HG03520 (cell line): Measurements from ENCODE around the gene ZFAND4.
"Not testable (repeated sequence)": the region's sequence is repeated elsewhere in the genome, so short reads cannot be mapped to it uniquely, and the experiment has no call there.

ENCODE experiments used
- ATAC-seq: cut with Tn5 transposase; IDR thresholded peaks from one replicate; pipeline ENCODE4 v1.9.1; 2021; ENCODE audit warnings: mild to moderate bottlenecking, moderate library complexity; ENCODE audit not compliant: unreplicated experiment

ZFAND4 gene

DNA sequence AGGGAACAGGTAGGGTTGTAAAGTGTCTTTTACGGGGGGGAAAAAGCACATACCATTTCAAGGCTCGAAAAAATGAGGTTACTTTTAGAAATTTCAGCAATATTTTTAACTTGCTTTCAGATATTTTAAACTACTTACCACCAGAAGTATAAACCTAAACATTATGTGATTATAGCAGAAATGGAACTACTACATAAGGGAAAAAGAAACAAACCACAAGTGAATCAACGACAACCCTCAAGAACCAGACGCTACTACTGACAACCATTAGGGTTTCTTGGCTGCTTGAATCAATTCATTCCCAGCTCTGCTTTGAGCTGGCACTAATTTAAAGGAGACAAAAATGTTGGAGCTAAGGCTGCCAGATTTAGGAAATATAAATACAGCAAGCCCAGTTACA is 80.1 kb downstream of the ZFAND4 start:
- no peak for ATAC-seq

GRCh38 chr10:45591280-45591679 is 81.3 kb downstream of the ZFAND4 start:
- ATAC-seq = no peak

DNA sequence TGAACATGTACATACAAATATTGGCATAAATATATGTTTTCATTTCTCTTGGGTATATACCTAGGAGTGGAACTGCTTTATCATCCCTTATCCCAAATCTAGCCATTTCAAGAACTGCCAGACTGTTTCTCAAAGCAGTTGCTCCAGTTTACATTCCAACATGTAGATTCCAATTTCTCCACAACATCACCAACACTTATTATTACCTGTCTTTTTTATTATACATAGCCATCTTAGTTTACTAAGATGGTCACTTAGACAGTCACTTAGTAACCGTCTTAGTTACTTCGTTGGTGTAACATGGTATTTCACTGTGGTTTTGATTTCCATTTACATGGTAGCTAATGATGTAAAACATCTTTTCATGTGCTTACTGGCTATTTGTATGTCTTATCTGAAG is 82.7 kb downstream of the ZFAND4 start:
- no peak for ATAC-seq

DNA sequence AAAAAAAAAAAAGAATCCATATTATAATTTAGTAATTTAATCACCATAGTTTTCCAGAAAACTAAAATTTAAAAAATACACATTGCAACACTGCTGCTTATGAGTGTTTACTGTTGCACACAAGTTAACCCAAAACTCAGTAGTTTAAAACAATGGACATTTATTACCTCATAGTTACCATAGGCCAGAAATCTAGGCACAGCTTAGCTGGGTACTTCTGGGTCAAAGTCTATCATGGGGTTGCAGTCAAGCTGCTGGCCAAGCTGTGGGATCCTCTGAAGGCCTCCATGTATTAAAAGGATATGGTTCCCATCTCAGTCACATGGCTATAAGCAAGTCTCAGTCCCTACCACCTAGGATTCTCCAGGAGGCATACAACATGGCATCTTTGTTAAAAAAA is 83.6 kb downstream of the ZFAND4 start:
- ATAC-seq = no peak

DNA sequence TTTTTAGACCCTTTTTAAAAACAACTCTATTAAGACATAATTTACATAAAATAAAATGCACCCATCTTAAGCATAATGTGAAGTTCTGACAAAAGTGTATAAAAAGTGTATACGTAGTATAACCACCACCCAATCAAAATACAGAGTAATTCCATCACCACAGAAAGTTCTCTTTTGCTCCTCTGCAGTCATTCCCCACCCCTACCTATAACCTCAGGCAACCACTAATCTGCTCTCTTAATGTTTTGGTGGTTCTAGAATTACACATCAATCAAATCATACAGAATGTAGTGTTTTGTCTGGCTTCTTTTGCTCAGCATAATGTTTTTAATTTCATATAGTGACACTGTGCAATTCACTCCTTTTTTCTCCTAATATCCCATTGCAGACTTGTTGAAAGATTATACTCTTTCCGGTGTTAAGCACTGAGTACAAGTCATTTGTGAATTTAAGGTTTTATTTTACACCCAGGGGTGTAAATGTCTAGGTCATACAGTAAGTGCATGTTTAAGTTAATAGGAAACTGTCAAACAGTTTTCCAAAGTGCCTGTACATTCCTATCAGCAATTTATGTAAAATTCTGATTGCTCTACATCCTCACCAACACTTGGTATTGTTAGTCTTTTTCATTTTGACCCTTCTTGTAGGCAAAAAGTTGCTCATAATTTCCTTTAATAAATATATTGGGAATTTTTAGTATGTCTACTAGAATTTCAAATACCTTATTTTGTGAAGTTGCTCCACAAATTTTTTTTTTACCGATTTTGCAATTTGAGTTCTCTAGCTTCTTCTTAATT is 86.3 kb downstream of the ZFAND4 start:
- ATAC-seq = no peak

DNA sequence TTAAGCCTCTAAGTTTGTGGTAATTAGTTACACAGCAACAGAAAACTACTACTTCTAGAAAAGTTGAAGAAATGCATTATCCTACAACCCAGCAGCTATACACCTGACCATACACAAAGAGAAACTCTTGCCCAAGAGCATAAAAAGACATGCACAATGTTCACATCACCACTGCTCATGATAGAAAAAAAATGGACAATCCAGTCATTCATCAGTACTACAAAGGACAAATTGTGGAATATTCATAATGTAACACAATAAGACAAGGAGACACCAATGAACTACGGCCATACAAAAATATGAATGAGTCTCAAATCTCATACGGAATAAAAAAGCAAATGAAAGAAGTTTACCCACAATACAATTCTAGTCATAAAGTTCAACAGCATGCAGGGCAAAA is 87.4 kb downstream of the ZFAND4 start:
- no peak for ATAC-seq

DNA sequence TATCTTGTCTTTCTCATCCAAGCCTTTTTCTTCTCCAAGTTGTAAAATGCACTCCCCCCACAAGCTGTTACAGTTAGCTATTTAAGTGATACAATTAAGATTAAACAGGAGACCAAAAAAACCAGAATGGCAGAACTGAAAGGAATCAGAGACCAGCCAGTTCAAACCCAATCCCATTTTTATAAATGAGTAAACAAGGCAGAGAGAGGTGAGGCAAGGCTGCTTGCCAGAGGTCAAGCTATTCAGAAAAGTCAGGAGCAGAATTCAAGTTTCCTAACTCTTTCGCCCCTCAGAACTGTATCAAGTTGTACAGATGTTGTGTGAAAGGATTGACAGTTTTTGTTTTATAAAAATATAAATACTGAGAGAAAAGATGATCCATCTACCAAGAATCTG is 90.2 kb downstream of the ZFAND4 start:
- no peak for ATAC-seq

GRCh38 chr10:45581582-45582385 is 90.8 kb downstream of the ZFAND4 start:
- ATAC-seq = no peak

GRCh38 chr10:45581216-45581549 is 91.4 kb downstream of the ZFAND4 start:
- ATAC-seq = no peak

DNA sequence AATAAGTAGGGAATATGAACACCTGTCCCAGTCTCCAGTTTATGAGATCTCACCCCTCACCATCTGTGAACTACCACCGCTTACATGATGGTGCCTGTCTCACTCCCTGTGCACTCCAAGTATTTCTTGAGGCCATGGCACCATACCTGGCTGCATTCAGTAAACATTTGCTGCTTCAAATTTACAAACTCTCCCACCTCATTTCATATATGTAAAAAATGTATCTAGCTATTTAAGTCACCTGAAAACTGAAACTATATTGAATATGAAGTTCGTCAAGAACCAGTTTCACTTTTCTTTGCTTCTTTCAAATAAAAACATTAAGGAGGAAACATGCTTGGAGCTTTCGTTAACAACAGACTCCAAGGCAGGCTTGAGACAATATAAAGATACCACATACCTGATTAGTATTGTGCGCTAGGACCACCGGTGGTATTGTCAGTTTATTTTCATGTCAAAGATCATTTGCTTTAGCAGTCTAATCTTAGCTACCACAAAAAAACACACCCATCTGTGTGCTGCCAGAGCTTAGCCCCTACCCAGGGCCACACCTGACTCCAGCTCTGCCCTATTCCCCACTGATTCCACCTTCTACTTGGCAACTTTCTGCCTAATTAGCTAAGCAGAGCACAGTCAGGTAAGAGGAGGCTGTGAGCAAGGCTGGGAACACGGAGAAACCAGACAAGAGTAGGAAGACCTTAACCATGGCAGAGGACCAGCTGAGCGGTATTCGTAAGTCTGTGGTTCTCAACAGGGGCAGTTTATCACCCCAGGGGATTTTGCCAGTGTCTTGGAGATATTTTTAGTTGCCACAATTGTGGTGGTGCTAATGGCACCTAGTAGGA is 92.0 kb downstream of the ZFAND4 start:
- no peak for ATAC-seq

GRCh38 chr10:45578384-45578971 is 94.1 kb downstream of the ZFAND4 start:
- ATAC-seq = no peak

- no peak for ATAC-seq
These were observed 96.5 kb downstream of the ZFAND4 start for GRCh38 chr10:45575966-45576597.

GRCh38 chr10:45575032-45575761 is 97.4 kb downstream of the ZFAND4 start:
- ATAC-seq = not testable (repeated sequence)

DNA sequence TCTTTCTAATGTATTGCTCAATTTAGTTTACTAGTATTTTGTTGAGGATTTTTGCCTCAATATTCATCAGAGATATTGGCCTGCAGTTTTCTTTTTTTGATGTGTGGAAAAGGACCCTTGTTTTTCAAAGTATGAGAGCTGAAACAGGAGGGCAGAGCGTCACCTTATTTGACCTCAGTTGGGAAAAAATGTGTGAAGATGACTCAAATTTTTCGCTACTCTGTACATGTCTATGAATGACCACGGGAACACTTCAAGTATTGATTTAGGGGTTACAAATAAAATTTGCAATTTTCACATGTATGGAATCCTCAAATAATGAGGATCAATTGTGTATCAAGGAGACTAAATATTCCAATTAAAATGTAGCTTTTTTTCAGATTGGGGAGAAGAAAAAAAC is 103.1 kb downstream of the ZFAND4 start:
- ATAC-seq = no peak

- no peak for ATAC-seq
These were observed 106.2 kb downstream of the ZFAND4 start for GRCh38 chr10:45566415-45566814.
